NCI-H1105 treated with DMSO at 0.1 percent for 48 hours (cell line): ENCODE results near the gene CNNM3.
A peak's percentile ranks its signal among the peaks of the same experiment; 100 is the strongest.

Experiments used
- DNase-seq: peaks from one replicate; lab custom pipeline; 2025; lab: John Stamatoyannopoulos, UW

The CNNM3 gene

GRCh38 chr2:96816836-96817702 is 1.0 kb downstream of the CNNM3 start:
- DNase-seq, result no peak

GRCh38 chr2:96817882-96818281 is 1.8 kb downstream of the CNNM3 start:
- DNase-seq, result no peak

- DNase-seq, result no peak
Measured at GRCh38 chr2:96819128-96819875, 3.2 kb downstream of the CNNM3 start.

GRCh38 chr2:96819876-96820511 is 3.9 kb downstream of the CNNM3 start:
- DNase-seq, result no peak

- no peak for DNase-seq
Measured at GRCh38 chr2:96821113-96821675, 5.1 kb downstream of the CNNM3 start.

- DNase-seq, result no peak
Measured at GRCh38 chr2:96822786-96823185, 6.7 kb downstream of the CNNM3 start.

GRCh38 chr2:96823198-96823597 is 7.1 kb downstream of the CNNM3 start:
- no peak for DNase-seq

GRCh38 chr2:96824079-96824870 is 8.2 kb downstream of the CNNM3 start:
- no peak for DNase-seq

- DNase-seq, result no peak
Measured at GRCh38 chr2:96825057-96825456, 9.0 kb downstream of the CNNM3 start.

GRCh38 chr2:96826546-96827278 is 10.6 kb downstream of the CNNM3 start:
- DNase-seq, result no peak

GRCh38 chr2:96828436-96828835 is 12.4 kb downstream of the CNNM3 start:
- no peak for DNase-seq

- DNase-seq, result no peak
Measured at GRCh38 chr2:96828874-96829273, 12.8 kb downstream of the CNNM3 start.

GRCh38 chr2:96830044-96830562 is 14.0 kb downstream of the CNNM3 start:
- no peak for DNase-seq

- DNase-seq, result no peak
Measured at GRCh38 chr2:96831679-96832078, 15.6 kb downstream of the CNNM3 start.

GRCh38 chr2:96832408-96832753 is 16.3 kb downstream of the CNNM3 start:
- no peak for DNase-seq

GRCh38 chr2:96832754-96833507 is 16.9 kb downstream of the CNNM3 start:
- DNase-seq, result peak; percentile 95

GRCh38 chr2:96835830-96836229 is 19.8 kb downstream of the CNNM3 start:
- DNase-seq, result no peak

- no peak for DNase-seq
Measured at GRCh38 chr2:96837575-96837974, 21.5 kb downstream of the CNNM3 start.

GRCh38 chr2:96838345-96839292 is 22.6 kb downstream of the CNNM3 start:
- no peak for DNase-seq
